Adrenal gland (tissue), 12 donors: Measurements from ENCODE around the gene APELA. TPM values are rescaled to one million over a fixed set of nuclear protein-coding genes. Genes with fewer than 3 reads are reported as not detected.
"Not testable (repeated sequence)": the region's sequence is repeated elsewhere in the genome, so short reads cannot be mapped to it uniquely, and the experiment has no call there.

Experiments
- DNase-seq, 7 donors: peaks; one replicate each; pipeline ENCODE4 v3.0.0-alpha.2; 2019 to 2020
- H3K27ac ChIP-seq, 5 donors: fragments of 200-600 bp; sonication (generic) in 4 of 5; 1 replicate in 3 of 5; 2 replicates in 2 of 5; pipeline versions ENCODE4 v1.5.1 to v1.8.0; 2016 to 2020; ENCODE audit warnings: mild to moderate bottlenecking in 1 of 5
- H3K27me3 ChIP-seq: fragments of 200-600 bp; 2 replicates; pipeline ENCODE4 v1.8.0; 2021
- H3K36me3 ChIP-seq, 2 donors: fragments of 200-600 bp; replicated peaks in 1 of 2; 1 replicate in 1 of 2; 2 replicates in 1 of 2; pipeline versions ENCODE4 v1.5.1 to v1.8.0; 2018 to 2022
- H3K4me1 ChIP-seq, 2 donors: fragments of 200-600 bp; replicated peaks in 1 of 2; 1 replicate in 1 of 2; 2 replicates in 1 of 2; pipeline versions ENCODE4 v1.5.1 to v1.8.0; 2018 to 2021
- H3K4me3 ChIP-seq, 4 donors: fragments of 200-600 bp; sonication (generic) in 3 of 4; one replicate each; pipeline ENCODE4 v1.5.1; 2016 to 2018
- H3K9me3 ChIP-seq, 3 donors: fragments of 200-600 bp; sonication (generic) in 1 of 3; replicated peaks in 1 of 3; 1 replicate in 2 of 3; 2 replicates in 1 of 3; pipeline versions ENCODE4 v1.5.1 to v1.8.0; 2016 to 2021
- POLR2A ChIP-seq, 2 donors: fragments of 450-650 bp; IDR thresholded peaks; one replicate each; pipeline ENCODE4 v1.6.1; 2017; ENCODE audit warnings: antibody characterized with exemption in 2 of 2, mild to moderate bottlenecking in 2 of 2, moderate library complexity in 1 of 2
- WGBS, 4 donors: extraction: QIAGEN DNeasy Blood & Tissue Kit in 2 of 4; methylation state at CpG; one replicate each; pipeline versions ENCODE4 v1.1.5 to v1.1.7; 2013 to 2017; 5-methylcytosine and 5-hydroxymethylcytosine counted together
- intact Hi-C, 2 donors: fragments of 100-400 bp; cut with DNase I; formaldehyde crosslinking; loops; one replicate each; pipeline versions ENCODE4 v1.14.1 to v1.15.0; 2022 to 2023
- polyA plus RNA-seq, 3 donors: library from polyadenylated mRNA; stranded (reverse); fragments of 200-250 nt in 2 of 3; fragments of 350-450 nt in 1 of 3; fragmentation: Illumina TruSeq in 1 of 3; extraction: RNeasy Lipid Tissue Mini Kit (QIAGEN cat#74804) in 1 of 3; gene quantifications; one replicate each; pipeline ENCODE4 v1.2.3, GENCODE V29; 2013 to 2014
- total RNA-seq, 9 donors: library from RNA; depleted of rRNA in 4 of 9; stranded (reverse); fragments of >200 nt in 4 of 9; fragments of 120-200 nt in 1 of 9; fragmentation: NEBNext Ultra II Directional in 1 of 9; extraction: Animal tissue kit (Norgen Biotek cat#: 25700) in 1 of 9; gene quantifications; one replicate each; pipeline versions ENCODE4 v1.1.0 to v1.2.4, GENCODE V29; 2013 to 2023
- TF ChIP-seq, protein P1 (sequence below), 6 experiments: fragments of 450-650 bp in 4 of 6; fragments of 200-600 bp in 2 of 6; sonication (generic) in 1 of 6; IDR thresholded peaks; 1 replicate in 5 of 6; 2 replicates in 1 of 6; pipeline versions ENCODE4 v1.5.1 to v1.8.0; 2016 to 2021; ENCODE audit warnings: antibody characterized with exemption in 6 of 6, mild to moderate bottlenecking in 2 of 6, moderate library complexity in 1 of 6
- donor health status: healthy with polysubstance abuse.
- donor health status: Bipolar disorder and iron deficiency.
- donor health status: DM: yes; HTN: yes; CAD: no.
- donor health status: DM: no; HTN: no; CAD: no.
- donor health status: DM: no; HTN: no; CAD: no.
- donor health status: DM: yes; HTN: yes; CAD: no.

The APELA gene
- total and polyA plus RNA-seq, 12 donors: not detected

DNA sequence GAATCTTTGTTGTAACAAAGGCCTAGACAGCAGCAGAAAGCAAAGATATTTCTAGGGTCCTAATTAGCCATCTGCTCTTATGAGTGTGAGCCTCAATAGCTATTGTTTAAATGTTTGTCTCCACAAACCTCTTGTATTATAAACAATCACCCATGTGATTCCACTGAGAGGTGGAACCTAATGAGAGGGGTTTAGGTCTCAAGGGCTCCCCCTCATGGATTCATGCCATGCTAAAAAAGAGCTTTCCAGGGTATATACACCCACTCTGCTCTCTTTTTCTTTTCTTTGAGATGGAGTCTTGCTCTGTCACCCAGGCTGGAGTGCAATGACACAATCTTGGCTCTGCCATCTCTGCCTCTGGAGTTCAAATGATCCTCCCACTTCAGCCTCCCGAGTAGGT lies 58.4 kb downstream of the APELA start:
- H3K4me3 ChIP-seq: no peak overlapping the region
- intact Hi-C loops: no loop called here
- no peaks in the 10 kb centered on the region for H3K27me3 ChIP-seq
- H3K4me1 ChIP-seq: no peaks in the 10 kb centered on the region
- WGBS, 4 donors: 25 to 67% (median 53%) methylated on average over 1 of the region's 1 CpG
- no peak for DNase-seq
- no peaks in the 10 kb centered on the region for H3K9me3 ChIP-seq
- H3K27ac ChIP-seq: no peak overlapping the region
- H3K36me3 ChIP-seq: no peaks in the 10 kb centered on the region
- TF ChIP-seq, protein P1, sequence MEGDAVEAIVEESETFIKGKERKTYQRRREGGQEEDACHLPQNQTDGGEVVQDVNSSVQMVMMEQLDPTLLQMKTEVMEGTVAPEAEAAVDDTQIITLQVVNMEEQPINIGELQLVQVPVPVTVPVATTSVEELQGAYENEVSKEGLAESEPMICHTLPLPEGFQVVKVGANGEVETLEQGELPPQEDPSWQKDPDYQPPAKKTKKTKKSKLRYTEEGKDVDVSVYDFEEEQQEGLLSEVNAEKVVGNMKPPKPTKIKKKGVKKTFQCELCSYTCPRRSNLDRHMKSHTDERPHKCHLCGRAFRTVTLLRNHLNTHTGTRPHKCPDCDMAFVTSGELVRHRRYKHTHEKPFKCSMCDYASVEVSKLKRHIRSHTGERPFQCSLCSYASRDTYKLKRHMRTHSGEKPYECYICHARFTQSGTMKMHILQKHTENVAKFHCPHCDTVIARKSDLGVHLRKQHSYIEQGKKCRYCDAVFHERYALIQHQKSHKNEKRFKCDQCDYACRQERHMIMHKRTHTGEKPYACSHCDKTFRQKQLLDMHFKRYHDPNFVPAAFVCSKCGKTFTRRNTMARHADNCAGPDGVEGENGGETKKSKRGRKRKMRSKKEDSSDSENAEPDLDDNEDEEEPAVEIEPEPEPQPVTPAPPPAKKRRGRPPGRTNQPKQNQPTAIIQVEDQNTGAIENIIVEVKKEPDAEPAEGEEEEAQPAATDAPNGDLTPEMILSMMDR (IDR thresholded peaks at IDR 0.05): no peak
- TF ChIP-seq POLR2A (IDR thresholded peaks at IDR 0.05): no peak

DNA sequence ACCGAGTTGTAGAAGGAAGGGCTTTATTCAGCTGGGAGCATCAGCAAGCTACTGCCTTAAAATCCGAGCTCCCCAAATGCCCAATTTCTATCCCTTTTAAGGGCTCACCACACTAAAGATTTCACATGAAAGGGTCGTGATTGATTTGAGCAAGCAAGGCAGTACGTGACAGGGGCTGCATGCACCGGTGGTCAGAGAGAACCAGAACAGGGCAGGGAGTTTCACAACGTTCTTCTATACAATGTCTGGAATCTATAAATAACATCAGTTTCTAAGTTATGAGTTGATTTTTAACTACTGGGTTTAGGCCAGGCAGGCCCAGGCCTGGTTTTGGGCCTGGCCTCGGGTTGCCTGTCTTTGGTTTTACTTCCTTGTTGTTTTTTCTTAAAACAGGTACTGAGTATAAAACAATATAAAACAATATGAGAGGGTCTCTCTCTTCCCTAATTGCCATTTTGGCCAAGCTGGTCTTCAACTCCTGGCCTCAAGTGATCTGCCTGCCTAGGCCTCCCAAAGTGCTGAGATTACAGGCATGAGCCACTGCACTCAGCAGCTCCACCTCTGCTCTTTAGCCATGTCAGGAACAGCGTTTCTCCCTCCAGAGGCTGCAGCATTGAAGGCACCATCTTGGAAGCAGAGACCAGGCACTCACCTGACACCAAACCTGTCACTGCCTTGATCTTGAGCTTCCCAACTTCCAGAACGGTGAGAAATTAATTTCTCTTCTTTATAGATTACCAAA lies 59.1 kb downstream of the APELA start:
- H3K9me3 ChIP-seq, H3K4me3 ChIP-seq, H3K27ac ChIP-seq, DNase-seq, H3K27me3 ChIP-seq, intact Hi-C loops, H3K36me3 ChIP-seq, H3K4me1 ChIP-seq: not testable (repeated sequence)
- 71 to 77% (median 74%) methylated on average over 9 of the region's 9 CpGs for WGBS, 4 donors

DNA sequence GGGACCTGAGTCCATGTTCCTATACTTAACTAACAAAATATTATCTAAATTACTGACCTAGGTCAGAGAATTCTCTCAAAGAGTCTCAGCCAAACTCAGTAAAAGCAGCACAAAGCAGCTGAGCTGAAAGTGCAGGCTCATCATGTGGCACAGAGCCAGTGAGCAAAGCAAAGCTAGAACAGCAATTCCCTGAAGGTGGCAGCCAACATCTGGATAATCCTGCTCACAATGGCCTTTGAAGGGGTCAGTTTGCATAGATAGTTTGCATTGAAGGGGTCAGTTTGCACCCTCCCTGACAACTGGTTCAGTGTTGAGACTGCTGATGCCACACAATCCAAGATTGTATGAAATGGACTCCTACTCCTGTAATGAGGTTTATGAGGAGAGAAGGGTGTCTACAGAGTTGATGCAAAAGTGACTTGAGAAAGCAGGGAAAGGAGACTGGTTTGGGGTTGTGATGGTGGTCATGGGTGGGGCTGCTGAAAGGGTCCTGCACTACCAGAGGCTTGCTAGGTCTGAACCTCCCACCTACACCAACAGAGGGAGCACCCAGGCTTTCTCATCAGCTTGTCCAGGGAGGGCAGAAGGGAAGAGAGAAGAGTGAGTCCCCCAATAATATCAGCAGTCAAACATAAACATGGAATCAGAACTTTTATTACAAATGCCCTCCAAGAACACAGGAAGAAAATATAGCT lies 60.7 kb downstream of the APELA start:
- TF ChIP-seq POLR2A (IDR thresholded peaks at IDR 0.05): no peak
- TF ChIP-seq, protein P1 (IDR thresholded peaks at IDR 0.05): no peak
- H3K4me1 ChIP-seq: no peaks in the 10 kb centered on the region
- no peaks in the 10 kb centered on the region for H3K27me3 ChIP-seq
- H3K36me3 ChIP-seq: no peaks in the 10 kb centered on the region
- no peaks in the 10 kb centered on the region for H3K9me3 ChIP-seq
- peak in 5 of 7 donors; percentile 26 to 57 (median 37) for DNase-seq
- no peak overlapping the region for H3K27ac ChIP-seq
- no peak overlapping the region for H3K4me3 ChIP-seq
- intact Hi-C loops: no loop called here

DNA sequence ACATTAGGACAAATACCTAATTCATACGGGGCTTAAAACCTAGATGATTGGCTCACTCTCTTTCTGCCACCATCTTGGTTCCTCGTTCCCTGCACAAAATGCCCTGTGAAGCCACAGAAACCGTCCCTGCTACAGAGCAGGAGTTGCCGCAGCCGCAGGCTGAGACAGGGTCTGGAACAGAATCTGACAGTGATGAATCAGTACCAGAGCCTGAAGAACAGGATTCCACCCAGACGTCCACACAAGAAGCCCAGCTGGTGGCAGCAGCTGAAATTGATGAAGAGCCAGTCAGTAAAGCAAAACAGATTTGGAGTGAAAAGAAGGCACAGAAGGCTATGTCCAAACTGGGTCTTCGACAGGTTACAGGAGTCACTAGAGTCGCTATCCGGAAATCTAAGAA lies 66.2 kb downstream of the APELA start:
- no peaks in the 10 kb centered on the region for H3K9me3 ChIP-seq
- no peaks in the 10 kb centered on the region for H3K36me3 ChIP-seq
- TF ChIP-seq, protein P1 (IDR thresholded peaks at IDR 0.05): no peak
- TF ChIP-seq POLR2A (IDR thresholded peaks at IDR 0.05): no peak
- no peak for DNase-seq
- H3K27me3 ChIP-seq: no peaks in the 10 kb centered on the region
- H3K27ac ChIP-seq: no peak overlapping the region
- WGBS, 4 donors: 76 to 78% (median 77%) methylated on average over 9 of the region's 9 CpGs
- no peaks in the 10 kb centered on the region for H3K4me1 ChIP-seq
- no peak overlapping the region for H3K4me3 ChIP-seq
- intact Hi-C loops: no loop called here
